ENCODE measurements around the gene TMEM61.

GRCh38 chr1:54990916-54991315 is 10.5 kb downstream of the TMEM61 start:
- TF ChIP-seq EZH2phosphoT487 (IDR thresholded peaks at IDR 0.05; ENCODE audit: borderline replicate concordance, low read length) (no peak), CTCF (conservative IDR thresholded peaks at IDR 0.05; ENCODE audit: low read depth, low read length) (no peak), EZH2 (IDR thresholded peaks at IDR 0.05; ENCODE audit: low read length, unreplicated experiment) (no peak)

Measured in PC-3 (cell line).